Skeletal muscle satellite cell (primary cell): Measurements from ENCODE around the gene NCOA1.
"Not testable (repeated sequence)": the region's sequence is repeated elsewhere in the genome, so short reads cannot be mapped to it uniquely, and the experiment has no call there.

ENCODE experiments used
- H3K27me3 ChIP-seq: 2 replicates; pipeline ENCODE4 v1.7.0; 2013; ENCODE audit warnings: low read length; ENCODE audit not compliant: control insufficient read depth, insufficient read depth
- H3K36me3 ChIP-seq: 2 replicates; pipeline ENCODE4 v1.7.0; 2013; ENCODE audit warnings: mild to moderate bottlenecking, control low read depth, low read length; ENCODE audit not compliant: insufficient read depth
- H3K4me1 ChIP-seq: 2 replicates; pipeline ENCODE4 v1.7.0; 2013; ENCODE audit warnings: low read length; ENCODE audit not compliant: control insufficient read depth, insufficient read depth
- H3K4me2 ChIP-seq: 2 replicates; pipeline ENCODE4 v1.7.0; 2013; ENCODE audit warnings: mild to moderate bottlenecking, low read length
- H3K4me3 ChIP-seq: 2 replicates; pipeline ENCODE4 v1.7.0; 2013; ENCODE audit warnings: low read length
- H3K9ac ChIP-seq: 2 replicates; pipeline ENCODE4 v1.7.0; 2013; ENCODE audit warnings: mild to moderate bottlenecking, low read depth, low read length, moderate library complexity
- H3K9me3 ChIP-seq: replicated peaks from 2 replicates; pipeline ENCODE4 v1.7.0; 2013; ENCODE audit warnings: mild to moderate bottlenecking, control low read depth, low read length

The NCOA1 gene

GRCh38 chr2:24543252-24543651 lies 52.2 kb downstream of the NCOA1 start:
- Histone ChIP-seq H3K4me1 (no peaks in the 10 kb centered on the region), H3K27me3 (no peaks in the 10 kb centered on the region), H3K9ac (no peak overlapping the region), H3K36me3 (no peaks in the 10 kb centered on the region), H3K4me3 (no peak overlapping the region), H3K9me3 (no peaks in the 10 kb centered on the region), H3K4me2 (no peak overlapping the region)

GRCh38 chr2:24544456-24545115 lies 53.5 kb downstream of the NCOA1 start:
- no peak overlapping the region for H3K9ac ChIP-seq
- H3K9me3 ChIP-seq, result no peaks in the 10 kb centered on the region
- no peak overlapping the region for H3K4me3 ChIP-seq
- no peaks in the 10 kb centered on the region for H3K36me3 ChIP-seq
- no peak overlapping the region for H3K4me2 ChIP-seq
- H3K27me3 ChIP-seq, result no peaks in the 10 kb centered on the region
- H3K4me1 ChIP-seq, result no peaks in the 10 kb centered on the region

- Histone ChIP-seq H3K4me2 (no peak overlapping the region), H3K27me3 (no peaks in the 10 kb centered on the region), H3K4me1 (no peaks in the 10 kb centered on the region), H3K9ac (no peak overlapping the region), H3K4me3 (no peak overlapping the region), H3K9me3 (no peaks in the 10 kb centered on the region), H3K36me3 (no peaks in the 10 kb centered on the region)
Measured at GRCh38 chr2:24546669-24547068, 55.6 kb downstream of the NCOA1 start.

- H3K9me3 ChIP-seq, result no peaks in the 10 kb centered on the region
Measured at GRCh38 chr2:24548058-24548457, 57.0 kb downstream of the NCOA1 start.

GRCh38 chr2:24550301-24550700 lies 59.2 kb downstream of the NCOA1 start:
- not testable (repeated sequence) for H3K27me3 ChIP-seq, H3K4me1 ChIP-seq, H3K9me3 ChIP-seq, H3K36me3 ChIP-seq, H3K4me2 ChIP-seq, H3K4me3 ChIP-seq, H3K9ac ChIP-seq

More at GRCh38 chr2:24548058-24548457, 57.0 kb downstream of the NCOA1 start:
- Histone ChIP-seq H3K4me2 (no peak overlapping the region), H3K36me3 (no peaks in the 10 kb centered on the region), H3K9ac (no peak overlapping the region), H3K4me1 (no peaks in the 10 kb centered on the region), H3K4me3 (no peak overlapping the region), H3K27me3 (no peaks in the 10 kb centered on the region)

GRCh38 chr2:24551016-24551415 lies 60.0 kb downstream of the NCOA1 start:
- no peaks in the 10 kb centered on the region for H3K27me3 ChIP-seq
- H3K9ac ChIP-seq, result no peak overlapping the region
- no peak overlapping the region for H3K4me2 ChIP-seq
- no peaks in the 10 kb centered on the region for H3K4me1 ChIP-seq
- no peaks in the 10 kb centered on the region for H3K9me3 ChIP-seq
- no peaks in the 10 kb centered on the region for H3K36me3 ChIP-seq
- no peak overlapping the region for H3K4me3 ChIP-seq

- H3K9me3 ChIP-seq, result no peaks in the 10 kb centered on the region
- no peak overlapping the region for H3K9ac ChIP-seq
- H3K27me3 ChIP-seq, result no peaks in the 10 kb centered on the region
- H3K4me1 ChIP-seq, result no peaks in the 10 kb centered on the region
- H3K36me3 ChIP-seq, result no peaks in the 10 kb centered on the region
- H3K4me2 ChIP-seq, result no peak overlapping the region
- no peak overlapping the region for H3K4me3 ChIP-seq
Measured at GRCh38 chr2:24552836-24553235, 61.8 kb downstream of the NCOA1 start.

- no peaks in the 10 kb centered on the region for H3K9me3 ChIP-seq
- H3K27me3 ChIP-seq, result no peaks in the 10 kb centered on the region
- H3K4me3 ChIP-seq, result no peak overlapping the region
- H3K36me3 ChIP-seq, result no peaks in the 10 kb centered on the region
- no peaks in the 10 kb centered on the region for H3K4me1 ChIP-seq
- no peak overlapping the region for H3K9ac ChIP-seq
- no peak overlapping the region for H3K4me2 ChIP-seq
Measured at GRCh38 chr2:24558781-24559472, 67.9 kb downstream of the NCOA1 start.

- Histone ChIP-seq H3K4me2 (no peak overlapping the region), H3K4me1 (no peaks in the 10 kb centered on the region), H3K4me3 (no peak overlapping the region), H3K27me3 (no peaks in the 10 kb centered on the region), H3K9me3 (no peaks in the 10 kb centered on the region), H3K36me3 (no peaks in the 10 kb centered on the region), H3K9ac (no peak overlapping the region)
Measured at GRCh38 chr2:24559473-24560113, 68.5 kb downstream of the NCOA1 start.

GRCh38 chr2:24565537-24565936 lies 74.5 kb downstream of the NCOA1 start:
- Histone ChIP-seq H3K9me3 (no peaks in the 10 kb centered on the region), H3K9ac (no peak overlapping the region), H3K36me3 (peaks cover 8% of the 10 kb centered on the region), H3K4me2 (no peak overlapping the region), H3K27me3 (no peaks in the 10 kb centered on the region), H3K4me1 (no peaks in the 10 kb centered on the region), H3K4me3 (no peak overlapping the region)

- Histone ChIP-seq H3K27me3 (no peaks in the 10 kb centered on the region), H3K4me3 (no peak overlapping the region), H3K9me3 (no peaks in the 10 kb centered on the region), H3K4me2 (no peak overlapping the region), H3K9ac (no peak overlapping the region), H3K36me3 (peaks cover 8% of the 10 kb centered on the region), H3K4me1 (no peaks in the 10 kb centered on the region)
Measured at GRCh38 chr2:24566209-24566608, 75.2 kb downstream of the NCOA1 start.
